ENCODE measurements around the gene EEA1.
"Not testable (repeated sequence)": the region's sequence is repeated elsewhere in the genome, so short reads cannot be mapped to it uniquely, and the experiment has no call there.

EEA1 gene

DNA sequence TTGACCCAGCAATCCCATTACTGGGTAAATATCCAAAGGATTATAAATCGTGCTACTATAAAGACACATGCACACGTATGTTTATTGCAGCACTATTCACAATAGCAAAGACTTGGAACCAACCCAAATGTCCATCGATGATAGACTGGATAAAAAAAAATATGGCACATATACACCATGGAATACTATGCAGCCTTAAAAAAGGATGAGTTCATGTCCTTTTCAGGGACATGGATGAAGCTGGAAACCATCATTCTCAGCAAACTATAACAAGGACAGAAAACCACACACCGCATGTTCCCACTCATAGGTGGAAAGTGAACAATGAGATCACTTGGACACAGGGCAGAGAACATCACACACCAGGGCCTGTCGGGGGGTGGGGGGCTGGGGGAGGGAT, 134.7 kb downstream of the EEA1 start:
- DNase-seq, result not testable (repeated sequence)

DNA sequence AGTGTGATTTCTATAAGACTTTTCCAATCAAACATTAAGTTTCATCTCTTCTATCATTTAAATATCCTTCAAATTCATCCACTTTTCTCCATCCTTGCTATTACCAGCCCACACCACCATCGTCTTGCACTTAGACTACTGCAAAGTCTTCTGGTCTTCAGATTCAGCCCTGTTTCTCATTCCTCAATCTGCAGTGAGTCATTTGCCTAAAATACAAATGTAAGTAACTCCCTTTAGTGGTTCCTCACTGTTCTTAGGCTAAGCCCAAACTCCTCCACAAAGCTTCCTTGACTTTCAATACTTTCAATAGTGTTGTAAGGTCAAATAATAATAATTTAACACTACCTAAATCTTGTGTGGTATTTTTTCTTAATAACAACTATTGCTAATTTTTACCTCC, 143.1 kb downstream of the EEA1 start:
- no peak for DNase-seq

DNA sequence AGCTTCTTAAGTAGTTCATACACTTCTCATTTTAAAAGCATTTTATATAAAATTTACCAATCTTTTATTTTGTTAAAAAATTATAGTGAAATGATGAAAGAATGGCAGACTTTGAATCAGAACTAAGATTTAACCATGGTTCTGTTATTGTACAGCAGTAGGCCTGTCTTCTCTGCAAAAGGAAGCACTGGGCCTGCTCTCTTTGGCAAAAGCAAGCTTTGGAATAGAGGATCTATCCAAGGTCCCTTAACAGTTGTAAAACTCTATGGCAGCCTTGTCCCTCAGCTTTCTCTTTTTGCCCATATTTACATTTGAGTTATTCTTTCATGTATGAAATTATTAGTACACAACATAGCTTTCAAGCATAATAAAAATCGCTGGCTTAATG, 143.5 kb downstream of the EEA1 start:
- no peak for DNase-seq

DNA sequence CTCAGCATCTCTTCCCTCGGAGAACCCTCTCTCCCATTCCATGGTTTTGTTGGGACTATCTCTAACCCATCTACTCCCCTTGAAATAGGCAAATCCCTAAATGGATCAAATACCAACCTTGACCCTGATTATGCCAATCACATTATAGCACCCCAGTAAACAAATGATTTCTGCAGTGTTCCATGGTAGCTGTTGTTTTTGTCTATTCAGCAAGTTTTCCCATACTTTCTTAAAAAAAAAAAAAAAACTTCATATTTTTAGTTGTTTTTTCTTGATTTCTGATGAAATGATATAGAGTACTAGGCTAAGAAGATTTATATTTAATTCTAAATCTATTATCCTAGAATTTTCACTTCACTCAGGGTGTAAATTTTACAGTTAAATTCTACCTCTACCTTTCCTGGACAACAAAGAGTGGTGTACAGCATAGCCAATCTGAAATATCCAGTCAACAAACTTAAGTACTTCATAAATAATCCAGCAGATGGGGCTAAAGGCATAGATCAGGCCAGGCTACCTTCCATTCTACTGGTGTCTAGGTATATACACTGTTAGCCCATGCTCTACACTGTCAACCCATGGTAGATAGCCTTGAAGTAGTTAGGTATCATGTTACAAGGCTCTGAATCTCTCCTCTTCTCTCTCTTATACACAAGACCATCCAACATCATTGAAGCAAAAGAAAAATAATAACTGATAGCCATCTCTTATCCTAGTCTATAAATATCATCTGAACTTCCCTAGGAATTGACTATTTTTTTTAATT, 144.1 kb downstream of the EEA1 start:
- DNase-seq, result no peak

DNA sequence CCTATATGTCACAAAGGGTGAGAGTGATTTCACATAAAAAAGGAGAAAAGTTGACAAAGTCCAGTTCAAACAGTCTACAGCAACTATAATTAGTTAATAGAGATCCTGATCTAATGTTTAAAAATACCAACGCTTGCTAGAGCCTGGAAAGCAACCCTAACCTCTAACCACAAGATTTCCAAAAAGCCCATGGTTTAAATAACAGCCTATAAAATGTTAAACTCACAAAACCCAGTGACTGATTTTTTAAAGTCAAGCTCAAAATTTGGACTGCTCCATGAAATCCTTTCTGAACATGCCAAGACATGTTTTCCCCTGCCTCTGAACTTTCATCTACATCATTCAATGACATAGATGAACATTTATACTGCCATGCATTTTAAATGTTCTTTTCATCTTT, 144.7 kb downstream of the EEA1 start:
- DNase-seq, result no peak

DNA sequence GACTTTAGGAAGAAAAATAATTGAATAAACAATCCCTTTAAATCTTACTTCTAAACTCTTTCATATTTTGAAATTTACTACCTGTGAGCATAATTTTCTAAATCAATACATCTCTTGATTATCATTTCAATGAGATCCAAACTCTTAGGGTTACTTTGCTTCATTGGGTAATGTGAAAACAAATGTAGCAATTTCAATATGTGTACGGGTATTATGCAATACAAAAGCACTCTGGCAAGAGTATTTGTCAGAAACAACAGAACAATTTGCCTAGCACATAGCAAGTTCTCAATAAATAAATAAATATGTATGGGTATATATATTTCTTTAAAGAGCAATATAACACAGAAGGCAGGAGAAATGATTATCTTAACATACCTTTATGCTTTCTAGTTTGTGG, 149.2 kb downstream of the EEA1 start:
- DNase-seq, result no peak

DNA sequence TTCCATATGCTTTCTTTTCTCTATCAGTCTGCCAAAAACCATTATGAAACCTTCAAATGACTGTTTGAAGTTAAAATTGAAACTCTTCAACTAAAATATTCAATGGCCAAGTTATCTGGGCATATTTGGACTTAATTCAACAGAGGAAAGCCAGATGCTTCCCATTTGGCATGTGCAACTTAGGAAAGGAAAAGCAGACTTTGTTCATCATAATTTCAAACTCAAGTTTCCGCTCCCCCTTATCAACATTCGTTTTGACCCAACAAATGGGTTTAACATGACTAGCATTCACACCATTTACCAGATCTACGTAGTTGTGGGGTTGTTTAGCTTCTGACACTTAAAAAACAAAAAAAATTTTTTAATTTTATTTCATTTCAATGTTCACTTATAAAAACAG, 150.6 kb downstream of the EEA1 start:
- no peak for DNase-seq

DNA sequence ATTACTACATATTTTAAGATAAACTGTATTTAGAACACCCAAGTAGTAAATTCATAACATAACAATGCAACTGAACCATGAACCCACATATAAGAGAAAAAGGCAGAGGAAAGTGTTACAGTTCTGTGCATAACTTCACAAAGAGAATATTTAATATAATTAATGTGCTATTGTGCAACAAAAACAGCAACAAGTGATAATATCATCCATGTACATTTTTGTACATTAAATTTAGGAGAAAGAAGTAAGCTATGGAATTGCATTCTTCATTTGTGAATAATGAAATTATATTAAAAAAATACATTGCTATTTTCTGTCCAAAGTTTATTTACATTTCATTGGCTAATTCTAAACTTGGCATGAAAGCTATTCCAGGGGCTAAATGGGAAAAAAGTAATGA, 153.7 kb downstream of the EEA1 start:
- DNase-seq, result no peak

DNA sequence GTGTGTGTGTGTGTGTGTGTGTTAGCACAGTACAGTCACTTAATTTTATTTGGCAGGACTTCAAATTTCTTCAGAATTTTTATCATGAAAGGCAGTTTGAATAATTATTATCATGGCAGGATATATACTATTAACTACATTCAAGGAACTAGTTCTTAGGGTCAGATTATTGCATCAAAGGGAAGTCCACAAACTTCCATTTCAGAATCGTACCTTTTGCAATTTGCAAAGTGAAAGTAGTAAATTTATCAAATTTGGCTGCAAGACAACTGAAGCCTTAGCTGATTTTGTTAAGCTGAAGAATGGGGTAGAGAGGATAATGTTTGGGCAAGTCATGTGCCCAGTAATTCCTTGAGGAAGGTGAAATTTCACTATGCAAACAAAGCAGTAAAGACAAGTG, 158.1 kb downstream of the EEA1 start:
- no peak for DNase-seq

DNA sequence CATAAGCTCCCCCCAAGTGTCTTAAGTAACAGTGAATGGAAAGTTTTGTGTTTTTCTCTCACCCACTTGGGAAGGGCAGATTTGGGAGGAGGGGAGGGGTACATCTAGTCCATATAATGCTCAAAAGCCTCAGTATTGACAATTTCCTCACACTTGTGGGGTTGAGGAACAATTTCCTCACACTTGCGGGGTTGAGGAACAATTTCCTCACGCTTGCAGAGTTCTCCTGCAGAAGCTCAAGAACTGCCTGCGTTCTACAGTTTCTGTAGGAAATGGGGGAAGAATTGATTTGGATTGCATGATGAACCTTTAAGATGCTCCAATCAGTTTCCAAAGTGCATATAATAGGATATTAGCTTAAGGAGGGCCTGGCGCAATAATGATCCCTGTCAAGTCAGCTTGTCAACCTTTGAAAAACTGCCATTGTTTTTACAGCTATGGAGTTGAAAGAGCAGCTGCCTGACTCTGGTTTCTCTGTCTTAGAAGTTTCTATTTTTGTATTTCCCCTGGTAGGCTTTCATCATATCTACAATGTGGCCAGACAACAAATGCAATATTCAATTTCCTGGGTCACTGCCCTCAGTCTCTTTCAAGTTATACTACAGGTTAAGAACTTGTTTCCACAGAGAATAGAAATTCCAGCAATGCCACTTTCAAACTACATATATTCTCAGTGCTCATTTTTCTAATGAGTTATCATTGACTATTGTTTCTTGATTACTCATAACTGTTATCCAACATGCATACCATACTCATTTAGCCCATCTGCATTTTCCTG, 159.8 kb downstream of the EEA1 start:
- DNase-seq, result no peak

DNA sequence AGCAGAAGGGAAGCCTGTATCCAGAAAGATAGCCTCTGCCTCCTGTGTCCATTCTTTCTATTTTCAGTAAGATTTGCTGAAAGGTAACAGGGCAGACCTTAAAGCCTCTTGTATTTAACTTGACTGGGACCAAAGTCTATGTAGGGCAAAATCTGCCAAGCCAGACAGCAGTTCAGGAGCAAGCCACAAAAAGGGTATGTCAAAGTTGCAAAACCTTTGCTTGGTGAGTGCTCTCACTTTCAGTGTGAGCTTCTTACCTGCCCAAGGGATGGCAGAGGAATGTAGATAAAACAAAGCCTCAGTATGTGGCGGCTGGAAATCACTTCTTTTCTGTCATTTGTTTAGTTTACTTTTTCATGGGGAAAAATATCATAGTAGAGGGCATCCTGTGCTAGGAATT, 163.2 kb downstream of the EEA1 start:
- DNase-seq, result no peak

DNA sequence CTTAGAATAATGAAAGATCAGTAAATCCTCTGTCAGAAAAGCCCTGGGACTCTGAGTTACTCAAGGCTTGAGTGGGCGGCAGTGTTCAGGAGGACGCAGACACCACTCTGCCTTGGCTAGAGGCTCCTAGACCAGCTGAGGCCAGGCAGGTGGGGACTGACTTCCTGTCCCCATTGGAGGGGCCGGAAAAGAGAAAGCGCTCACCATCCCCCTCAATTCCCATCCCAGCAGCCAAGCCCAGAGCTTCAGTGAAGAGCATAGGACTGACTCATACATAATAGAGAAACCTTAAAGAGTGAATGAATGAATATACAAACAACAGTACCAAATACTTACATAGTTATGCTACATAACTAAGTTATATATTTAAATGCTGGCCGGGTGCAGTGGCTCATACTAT, 164.3 kb downstream of the EEA1 start:
- no peak for DNase-seq

DNA sequence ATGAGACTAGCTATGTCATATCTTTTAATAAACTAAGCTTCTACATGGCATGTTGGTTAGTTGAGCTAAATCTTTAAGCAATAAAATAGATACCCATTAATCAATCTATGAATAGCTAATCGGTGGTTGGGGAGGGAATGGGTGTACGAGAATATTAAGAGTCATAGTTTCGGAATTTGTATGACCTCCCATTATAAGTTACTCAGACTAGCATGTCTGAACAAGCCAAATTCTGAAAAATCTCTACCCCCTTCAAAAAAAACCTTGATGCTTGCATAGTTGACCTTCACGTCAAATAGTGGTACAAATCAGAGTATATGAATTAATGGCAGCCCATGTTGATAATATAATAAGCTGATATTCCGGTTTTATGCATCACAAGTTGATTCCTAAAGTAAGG, 166.3 kb downstream of the EEA1 start:
- no peak for DNase-seq

DNA sequence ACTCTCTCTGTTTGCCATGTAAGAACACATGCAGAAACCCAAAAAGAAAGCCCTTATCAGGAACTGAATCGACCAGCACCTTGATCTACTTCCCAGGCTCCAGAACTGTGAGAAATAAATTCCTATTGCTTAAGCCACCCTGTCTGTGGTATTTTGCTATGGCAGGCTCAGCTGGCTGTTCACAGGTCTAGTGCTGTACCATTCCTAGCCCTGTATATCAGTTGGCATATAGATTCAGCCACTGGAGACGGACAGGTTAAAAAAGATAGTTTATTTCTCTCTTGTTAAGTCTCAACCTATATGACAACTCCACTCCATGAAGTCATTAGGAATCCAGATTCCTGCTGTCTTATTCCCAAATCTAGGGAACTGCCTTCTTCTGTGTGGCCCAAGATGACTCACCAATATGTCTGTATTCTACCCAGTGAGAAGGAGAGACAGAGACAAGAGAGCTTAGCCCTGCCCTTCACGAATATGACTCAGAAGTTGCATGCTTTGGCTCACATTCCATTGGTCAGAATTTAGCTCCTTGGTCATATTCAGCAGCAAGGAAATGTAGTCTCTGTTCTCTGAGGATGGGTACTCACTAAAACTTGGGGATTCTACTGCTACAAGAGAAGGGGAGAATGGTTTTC, 169.3 kb downstream of the EEA1 start:
- DNase-seq, result no peak

DNA sequence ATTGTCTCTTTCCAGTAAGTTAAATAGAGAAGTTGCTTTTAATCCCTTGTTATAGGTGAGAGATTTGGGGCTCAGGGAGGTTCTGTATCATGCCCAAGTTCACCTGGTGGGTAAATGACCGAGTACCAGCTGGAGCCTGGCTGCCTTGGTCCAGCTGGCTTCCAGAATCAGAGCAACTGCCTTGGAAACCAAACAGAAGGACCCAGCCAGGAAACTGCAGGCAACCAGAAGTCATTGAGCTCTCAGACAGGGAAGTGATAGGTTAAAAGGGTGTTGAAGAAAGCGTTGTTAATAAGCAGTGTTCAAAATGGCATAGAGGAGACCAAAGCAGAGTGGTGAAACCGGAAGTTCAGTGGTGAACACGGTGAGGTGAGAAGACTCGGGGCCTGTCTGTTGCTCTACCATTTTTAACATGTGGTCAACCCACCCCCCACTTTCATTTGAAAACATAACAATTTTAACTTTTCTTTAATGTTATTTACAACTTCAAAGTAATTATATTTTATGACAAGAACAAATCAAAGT, 171.4 kb downstream of the EEA1 start:
- DNase-seq, result no peak

DNA sequence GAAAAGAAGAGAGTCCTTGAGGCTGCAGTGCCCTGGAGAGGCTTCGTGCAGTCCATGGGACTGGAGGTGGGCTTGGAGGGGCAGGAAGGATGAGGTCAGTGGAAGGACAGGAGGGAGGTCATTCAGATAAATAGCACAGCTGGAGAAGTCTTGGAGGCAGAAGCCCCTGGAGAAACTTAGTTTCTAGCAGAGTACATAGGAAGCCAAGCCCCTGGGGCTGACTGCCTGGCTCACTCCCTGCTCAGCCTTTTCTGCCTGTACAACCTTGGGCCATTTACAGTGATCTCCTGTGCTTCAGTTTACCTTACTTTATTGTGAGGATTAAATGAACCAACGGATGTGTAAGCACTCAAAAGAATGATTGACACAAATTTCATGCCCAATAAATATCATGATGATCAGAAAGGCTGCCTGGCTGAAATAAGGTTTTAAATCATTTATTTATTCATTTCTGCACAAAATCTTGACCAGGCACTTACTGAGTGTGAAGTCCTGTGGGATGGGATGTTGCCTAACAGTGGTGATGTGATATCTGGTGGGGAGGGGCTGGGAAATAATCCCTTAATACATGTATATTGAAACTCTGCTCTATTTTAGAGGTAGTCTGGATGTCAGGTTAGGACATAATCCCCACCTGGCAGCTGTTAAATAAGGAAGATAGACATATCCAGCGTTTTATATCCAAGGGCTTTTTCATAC, 172.0 kb downstream of the EEA1 start:
- no peak for DNase-seq

DNA sequence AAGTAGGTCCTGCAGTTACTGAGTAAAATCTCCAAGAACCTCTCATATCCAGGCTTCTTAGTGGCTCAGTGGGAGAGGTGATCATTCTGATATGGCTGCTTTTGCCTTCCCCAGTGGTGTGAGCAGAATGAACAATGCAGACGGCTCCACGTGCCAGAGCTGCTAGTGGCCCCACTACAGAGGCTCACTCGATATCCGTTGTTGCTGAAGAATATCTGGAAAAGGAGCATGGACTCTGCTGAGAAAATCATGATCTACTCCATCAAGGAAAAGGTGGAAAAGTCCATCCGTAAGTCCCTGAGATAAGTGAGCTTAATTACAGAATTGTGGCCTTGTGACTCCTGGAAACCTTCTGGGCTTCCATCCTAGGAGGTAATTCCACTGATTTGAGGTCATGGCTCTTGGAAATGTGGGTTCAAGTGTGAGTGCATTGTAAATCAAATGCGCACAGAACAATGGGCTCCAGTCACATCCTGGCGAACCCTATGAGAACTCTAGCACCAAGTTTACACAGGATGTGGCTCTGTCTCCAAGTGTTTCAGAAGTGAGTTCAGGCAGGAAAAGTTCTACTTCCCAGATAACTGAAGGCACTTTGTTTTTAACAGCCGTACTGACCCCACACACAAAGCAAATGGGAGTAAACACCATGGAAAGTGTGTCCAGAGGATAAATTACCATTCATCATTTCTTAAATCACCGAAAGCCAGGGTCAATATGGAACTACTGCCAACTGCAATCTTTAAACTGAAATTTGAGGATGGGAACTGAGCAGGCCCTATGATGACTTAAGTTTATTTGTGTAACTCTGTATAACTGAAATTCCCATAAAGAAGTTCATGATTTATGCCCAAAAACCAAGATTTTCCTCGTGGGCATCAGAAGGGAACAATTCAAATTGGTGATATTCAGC, 174.9 kb downstream of the EEA1 start:
- DNase-seq, result no peak

DNA sequence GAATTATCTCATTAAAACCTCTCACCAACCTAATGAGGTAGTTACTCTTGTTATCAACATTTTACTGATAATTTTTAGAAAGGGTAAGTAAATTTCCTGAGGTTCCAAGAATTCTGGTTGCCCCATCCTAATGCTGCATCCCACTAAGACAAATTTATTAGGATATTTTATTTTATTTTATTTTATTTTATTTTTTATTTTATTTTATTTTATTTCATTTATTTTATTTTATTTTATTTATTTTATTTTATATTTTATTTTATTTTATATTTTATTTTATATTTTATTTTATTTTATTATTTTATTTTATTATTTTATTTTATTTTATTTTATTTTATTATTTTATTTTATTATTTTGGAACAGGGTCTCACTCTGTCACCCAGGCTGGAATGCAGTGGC, 179.4 kb downstream of the EEA1 start:
- DNase-seq, result not testable (repeated sequence)

DNA sequence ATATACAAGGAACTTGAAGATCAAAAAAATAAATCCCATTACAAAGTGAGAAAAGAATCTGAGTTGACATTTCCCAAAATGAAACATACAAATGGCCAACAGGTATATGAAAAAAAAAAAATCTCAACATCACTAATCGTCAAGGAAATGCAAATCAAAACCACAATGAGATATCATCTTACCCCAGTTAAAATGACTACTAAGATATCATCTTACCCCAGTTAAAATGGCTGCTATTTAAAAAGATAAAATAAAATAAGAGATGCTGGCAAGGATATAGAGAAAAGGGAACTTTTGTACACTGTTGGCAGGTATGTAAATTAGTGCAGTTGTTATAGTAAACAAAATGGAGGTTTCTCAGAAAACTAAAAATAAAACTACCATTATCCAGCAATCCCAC, 181.9 kb downstream of the EEA1 start:
- no peak for DNase-seq

DNA sequence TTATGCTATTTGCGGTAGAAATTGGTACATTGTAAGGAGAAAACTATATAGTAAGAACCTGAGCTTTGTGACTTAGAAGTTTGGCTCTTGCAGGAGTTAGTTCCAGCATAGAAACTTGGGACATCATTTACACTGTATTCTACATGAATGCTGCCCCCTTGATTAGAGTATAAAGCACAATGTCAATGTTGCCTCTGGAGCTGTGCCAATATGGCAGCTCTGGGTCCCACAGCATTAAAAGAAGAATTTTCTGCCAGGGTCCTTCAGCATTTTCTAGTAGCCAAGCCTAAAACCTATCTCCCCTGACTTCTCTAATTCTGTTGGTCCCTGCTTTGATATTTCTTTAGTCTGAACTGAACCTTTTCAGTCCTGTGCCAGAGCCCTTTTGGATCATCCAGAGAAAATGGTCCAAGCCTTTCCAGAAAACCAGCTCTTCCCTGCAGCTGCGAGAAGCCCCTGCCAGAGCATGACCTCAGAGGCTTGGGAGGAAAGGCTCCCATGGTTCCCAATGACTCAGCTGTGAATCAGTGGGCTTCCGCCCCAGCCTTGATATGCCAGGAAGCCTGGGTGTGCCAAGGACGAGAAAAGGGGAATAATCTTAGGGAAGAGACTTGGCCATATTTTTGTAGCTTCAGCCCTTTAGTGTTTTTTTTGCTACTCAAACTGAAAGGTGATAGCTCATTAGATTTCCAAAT, 183.1 kb downstream of the EEA1 start:
- DNase-seq, result no peak

DNA sequence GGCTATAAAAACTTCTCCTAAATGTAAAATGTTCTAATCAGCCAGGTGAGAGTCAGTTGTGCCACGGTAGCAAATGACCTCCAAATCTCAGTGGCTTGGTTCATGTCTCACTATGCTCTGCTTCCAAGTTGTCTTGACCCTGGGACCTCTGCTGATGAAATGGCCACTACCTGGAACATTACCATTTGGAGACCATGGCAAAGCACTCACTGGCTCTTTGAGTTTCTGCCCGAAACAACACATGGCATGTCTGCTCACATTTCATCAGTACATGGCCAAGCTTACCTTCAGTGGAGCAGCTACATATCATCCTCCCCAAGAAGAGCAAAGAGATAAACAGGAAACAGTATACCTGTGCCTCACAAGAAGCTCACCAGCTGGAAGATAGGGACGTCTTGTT, 186.1 kb downstream of the EEA1 start:
- DNase-seq, result no peak
